ENCODE measurements around the gene AHDC1.
A peak's percentile ranks its signal among the peaks of the same experiment; 100 is the strongest.

AHDC1 gene

GRCh38 chr1:27525296-27526272 lies 78.4 kb downstream of the AHDC1 start:
- Histone ChIP-seq H3K4me3 (ENCODE audit: low read depth in 1 of 2, low read length in 1 of 2) (peak overlapping the region in 1 of 2 experiments; percentile 5), H3K27ac (peak overlapping the region; percentile 48), H3K9me3 (no peaks in the 10 kb centered on the region), H3K27me3 (peaks cover 53% of the 10 kb centered on the region), H3K4me1 (ENCODE audit: control insufficient read depth in 1 of 2, insufficient read depth in 1 of 2, low read depth in 1 of 2, low read length in 1 of 2) (peaks cover 37 to 38% of the 10 kb centered on the region in 2 experiments), H3K36me3 (no peaks in the 10 kb centered on the region)
- TF ChIP-seq CTCF (IDR thresholded peaks at IDR 0.05) = no peak

GRCh38 chr1:27523337-27524020 lies 80.5 kb downstream of the AHDC1 start:
- Histone ChIP-seq H3K9me3 (no peaks in the 10 kb centered on the region), H3K27me3 (peaks cover 37% of the 10 kb centered on the region), H3K4me3 (ENCODE audit: low read depth in 1 of 2, low read length in 1 of 2) (no peak overlapping the region), H3K36me3 (no peaks in the 10 kb centered on the region), H3K27ac (no peak overlapping the region), H3K4me1 (ENCODE audit: control insufficient read depth in 1 of 2, insufficient read depth in 1 of 2, low read depth in 1 of 2, low read length in 1 of 2) (peaks cover 36% of the 10 kb centered on the region in 2 experiments)
- no peak for TF ChIP-seq CTCF (IDR thresholded peaks at IDR 0.05)

GRCh38 chr1:27522432-27523336 lies 81.3 kb downstream of the AHDC1 start:
- no peak for TF ChIP-seq CTCF (IDR thresholded peaks at IDR 0.05)
- peaks cover 29% of the 10 kb centered on the region for H3K27me3 ChIP-seq
- H3K27ac ChIP-seq = no peak overlapping the region
- H3K4me3 ChIP-seq (ENCODE audit: low read depth in 1 of 2, low read length in 1 of 2) = no peak overlapping the region
- no peaks in the 10 kb centered on the region for H3K9me3 ChIP-seq
- no peaks in the 10 kb centered on the region for H3K36me3 ChIP-seq
- H3K4me1 ChIP-seq (ENCODE audit: control insufficient read depth in 1 of 2, insufficient read depth in 1 of 2, low read depth in 1 of 2, low read length in 1 of 2) = peaks cover 28 to 29% of the 10 kb centered on the region in 2 experiments

GRCh38 chr1:27521861-27522431 lies 82.0 kb downstream of the AHDC1 start:
- Histone ChIP-seq H3K4me3 (ENCODE audit: low read depth in 1 of 2, low read length in 1 of 2) (no peak overlapping the region), H3K4me1 (ENCODE audit: control insufficient read depth in 1 of 2, insufficient read depth in 1 of 2, low read depth in 1 of 2, low read length in 1 of 2) (peaks cover 21 to 22% of the 10 kb centered on the region in 2 experiments), H3K36me3 (no peaks in the 10 kb centered on the region), H3K9me3 (no peaks in the 10 kb centered on the region), H3K27ac (no peak overlapping the region), H3K27me3 (peaks cover 22% of the 10 kb centered on the region)
- no peak for TF ChIP-seq CTCF (IDR thresholded peaks at IDR 0.05)
